ENCODE data around the gene SMARCAL1.

DNA sequence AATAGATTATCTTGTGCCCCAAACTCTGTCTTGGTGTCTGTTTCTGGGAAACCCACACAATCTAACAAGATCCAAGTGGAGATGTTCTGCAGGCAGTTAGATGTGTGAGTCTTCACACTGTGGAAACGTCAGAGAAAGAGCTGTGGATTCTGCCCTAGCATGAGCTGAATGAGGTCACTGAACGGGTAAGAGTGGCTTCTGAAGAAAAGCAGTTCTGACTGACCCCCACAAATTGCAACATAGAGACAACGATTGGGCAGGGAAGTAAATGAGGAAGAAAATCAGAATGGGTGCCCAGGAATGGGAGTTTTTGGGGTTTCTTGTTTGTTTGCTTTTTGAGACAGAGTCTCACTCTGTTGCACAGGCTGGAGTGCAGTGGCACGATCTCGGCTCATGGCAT is 73.5 kb downstream of the SMARCAL1 start:
- TF ChIP-seq EP300 (IDR thresholded peaks at IDR 0.05): no peak
- TF ChIP-seq, protein P1, sequence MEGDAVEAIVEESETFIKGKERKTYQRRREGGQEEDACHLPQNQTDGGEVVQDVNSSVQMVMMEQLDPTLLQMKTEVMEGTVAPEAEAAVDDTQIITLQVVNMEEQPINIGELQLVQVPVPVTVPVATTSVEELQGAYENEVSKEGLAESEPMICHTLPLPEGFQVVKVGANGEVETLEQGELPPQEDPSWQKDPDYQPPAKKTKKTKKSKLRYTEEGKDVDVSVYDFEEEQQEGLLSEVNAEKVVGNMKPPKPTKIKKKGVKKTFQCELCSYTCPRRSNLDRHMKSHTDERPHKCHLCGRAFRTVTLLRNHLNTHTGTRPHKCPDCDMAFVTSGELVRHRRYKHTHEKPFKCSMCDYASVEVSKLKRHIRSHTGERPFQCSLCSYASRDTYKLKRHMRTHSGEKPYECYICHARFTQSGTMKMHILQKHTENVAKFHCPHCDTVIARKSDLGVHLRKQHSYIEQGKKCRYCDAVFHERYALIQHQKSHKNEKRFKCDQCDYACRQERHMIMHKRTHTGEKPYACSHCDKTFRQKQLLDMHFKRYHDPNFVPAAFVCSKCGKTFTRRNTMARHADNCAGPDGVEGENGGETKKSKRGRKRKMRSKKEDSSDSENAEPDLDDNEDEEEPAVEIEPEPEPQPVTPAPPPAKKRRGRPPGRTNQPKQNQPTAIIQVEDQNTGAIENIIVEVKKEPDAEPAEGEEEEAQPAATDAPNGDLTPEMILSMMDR (IDR thresholded peaks at IDR 0.05): no peak
- no peak for TF ChIP-seq POLR2AphosphoS5 (IDR thresholded peaks at IDR 0.05)
